NCI-H1105 treated with DMSO at 0.1 percent for 48 hours (cell line): Measurements from ENCODE around the gene ITIH5.

Experiments used
- DNase-seq: peaks from one replicate; lab custom pipeline; 2025; lab: John Stamatoyannopoulos, UW

The ITIH5 gene

DNA sequence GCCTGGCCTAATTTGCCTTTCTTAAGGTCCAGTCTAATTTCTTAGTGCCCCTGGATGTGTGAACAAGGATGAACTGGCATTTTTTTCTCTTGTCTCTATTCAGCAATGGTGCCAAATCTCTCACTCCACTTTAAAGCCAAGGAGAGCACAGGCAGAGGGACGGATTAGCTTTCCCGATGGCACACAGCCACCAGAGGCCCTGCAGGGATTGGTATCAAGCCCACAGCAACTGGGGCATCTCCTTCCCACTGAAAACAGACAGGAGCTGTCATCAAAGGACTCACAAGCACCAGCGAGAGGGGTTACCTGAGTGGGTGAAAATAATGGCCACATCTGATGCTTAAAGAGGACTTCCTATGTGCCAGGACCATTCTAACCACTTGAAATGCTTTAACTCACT, 83.1 kb downstream of the ITIH5 start:
- no peak for DNase-seq

- DNase-seq, result no peak
Observed at GRCh38 chr10:7580520-7580919, 86.2 kb downstream of the ITIH5 start.

DNA sequence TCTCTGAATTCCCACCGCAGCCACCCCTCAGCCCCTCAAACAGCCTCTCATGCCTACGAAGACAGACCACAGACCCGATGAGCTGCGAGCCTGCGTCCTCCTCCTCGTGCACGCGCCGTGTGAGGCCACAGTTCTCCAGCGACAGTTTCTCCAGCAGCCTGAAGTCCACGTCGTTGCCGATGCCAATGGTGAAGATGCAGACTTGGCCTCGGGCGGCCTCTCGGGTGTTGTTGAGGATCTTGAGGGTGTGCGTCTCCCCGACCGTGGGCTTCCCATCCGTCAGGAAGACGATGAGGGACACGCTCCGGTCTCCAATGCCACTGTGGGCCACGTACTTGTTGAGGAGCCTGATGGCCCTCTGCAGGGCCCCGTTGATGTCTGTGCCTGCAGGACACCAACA, 87.1 kb downstream of the ITIH5 start:
- no peak for DNase-seq

GRCh38 chr10:7577579-7577978, 89.2 kb downstream of the ITIH5 start:
- no peak for DNase-seq

GRCh38 chr10:7577176-7577575, 89.6 kb downstream of the ITIH5 start:
- no peak for DNase-seq

- no peak for DNase-seq
Observed at GRCh38 chr10:7576340-7576739, 90.4 kb downstream of the ITIH5 start.

GRCh38 chr10:7572391-7572790, 94.4 kb downstream of the ITIH5 start:
- DNase-seq, result no peak

GRCh38 chr10:7571981-7572380, 94.8 kb downstream of the ITIH5 start:
- no peak for DNase-seq

DNA sequence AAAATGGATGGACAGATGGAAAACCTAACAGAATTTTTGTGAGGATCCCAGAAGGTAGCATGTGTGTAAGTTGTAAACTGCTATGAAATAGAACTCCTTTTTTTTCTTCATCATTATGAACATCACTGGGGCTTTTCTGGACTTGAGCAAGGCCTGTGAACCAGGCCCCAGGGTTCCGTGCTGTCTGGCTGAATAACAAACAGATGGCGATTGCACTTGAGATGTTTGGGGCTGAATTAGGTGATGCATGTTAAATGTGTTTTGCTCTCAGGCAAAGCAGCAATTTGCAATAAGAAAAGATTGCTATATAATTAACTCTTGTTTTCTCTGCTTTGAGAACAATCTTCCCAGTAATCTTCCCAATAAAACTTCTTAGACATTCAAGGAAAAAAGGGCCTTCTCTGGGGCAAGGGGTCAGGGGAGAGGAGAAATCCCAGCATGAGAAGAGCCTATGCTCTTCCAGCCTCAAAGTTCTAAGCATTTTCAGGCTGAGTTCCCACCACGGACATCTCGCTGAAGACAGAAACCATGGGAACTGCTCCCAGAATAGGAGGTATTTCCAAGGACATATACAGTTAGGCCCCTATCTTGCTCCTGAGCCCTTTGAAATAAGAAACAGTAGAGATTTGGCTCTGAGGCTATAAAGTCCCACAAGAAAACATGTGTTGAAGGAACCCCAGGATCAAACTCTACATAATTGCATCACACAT, 98.7 kb downstream of the ITIH5 start:
- DNase-seq, result no peak

DNA sequence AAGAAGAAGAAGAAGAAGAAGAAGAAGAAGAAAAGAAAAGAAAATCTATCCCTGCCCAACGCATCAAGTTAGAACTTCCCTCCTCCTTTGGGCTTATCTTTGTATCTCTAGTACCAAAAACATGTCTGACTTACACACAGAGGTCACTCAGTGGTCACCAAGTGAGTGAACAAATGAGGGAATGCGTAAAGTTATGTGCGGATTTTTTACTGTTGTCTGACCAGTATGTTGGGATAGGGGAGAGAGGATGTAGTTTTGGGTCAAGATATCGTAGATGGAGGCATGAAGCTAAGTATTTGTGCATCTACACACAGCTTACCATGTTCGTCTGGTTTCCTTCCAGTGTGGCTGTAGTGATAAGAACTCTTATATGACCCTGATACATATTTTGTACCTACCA, 99.9 kb downstream of the ITIH5 start:
- no peak for DNase-seq

DNA sequence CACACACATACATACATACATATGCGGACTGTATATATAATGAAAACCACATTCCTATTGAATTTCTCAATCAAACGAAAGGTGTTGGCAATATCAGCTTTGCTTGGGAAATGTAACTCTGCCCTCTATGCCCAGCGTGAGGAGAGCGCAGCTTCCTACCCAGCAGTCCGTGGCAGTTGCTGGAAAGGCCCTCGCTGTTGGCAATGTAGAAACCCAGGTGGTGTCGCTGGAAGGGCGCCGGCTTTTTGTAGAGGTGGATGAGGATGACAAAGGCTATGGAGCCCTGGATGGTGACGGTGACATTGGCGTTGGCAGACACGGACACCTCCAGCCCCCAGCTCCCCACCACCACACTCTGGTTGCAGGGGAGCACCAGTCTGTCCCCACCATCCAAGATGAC, 100.9 kb downstream of the ITIH5 start:
- no peak for DNase-seq

- DNase-seq, result no peak
Observed at GRCh38 chr10:7563770-7564169, 103.0 kb downstream of the ITIH5 start.

GRCh38 chr10:7563368-7563767, 103.4 kb downstream of the ITIH5 start:
- no peak for DNase-seq

- DNase-seq, result no peak
Observed at GRCh38 chr10:7561985-7562384, 104.8 kb downstream of the ITIH5 start.

DNA sequence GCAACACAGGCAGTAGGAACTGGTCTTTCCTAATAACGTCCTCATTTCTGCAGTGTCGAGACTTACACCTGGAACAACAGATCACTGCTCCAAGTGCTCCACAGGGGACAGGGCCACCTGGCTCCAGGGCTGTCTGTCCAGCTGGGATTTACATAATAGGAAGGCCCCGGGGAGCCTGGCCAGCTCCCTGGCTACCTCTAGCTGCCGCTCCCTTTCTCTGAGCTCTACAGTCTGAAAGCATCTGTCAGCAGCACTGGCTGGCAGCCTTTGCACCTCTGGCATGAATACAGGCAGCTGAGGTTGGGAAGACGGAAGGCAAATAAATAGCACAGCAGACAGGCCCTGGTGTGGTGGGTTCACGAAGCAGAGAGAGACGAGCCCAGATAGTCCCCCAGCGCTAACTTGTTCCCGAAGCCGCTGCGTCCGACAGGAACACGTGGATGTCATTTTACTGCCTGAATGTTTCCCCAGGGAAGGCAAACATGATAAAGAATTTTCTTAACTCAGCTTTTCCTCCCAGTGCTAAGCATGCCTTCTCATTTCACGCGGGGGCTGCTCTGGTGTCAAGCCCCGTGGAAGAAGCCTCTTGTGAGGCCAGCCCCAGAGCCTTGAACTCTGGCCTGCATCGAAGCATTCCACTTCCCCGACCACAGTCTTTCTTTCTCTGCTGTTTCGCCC, 105.4 kb downstream of the ITIH5 start:
- DNase-seq, result no peak

DNA sequence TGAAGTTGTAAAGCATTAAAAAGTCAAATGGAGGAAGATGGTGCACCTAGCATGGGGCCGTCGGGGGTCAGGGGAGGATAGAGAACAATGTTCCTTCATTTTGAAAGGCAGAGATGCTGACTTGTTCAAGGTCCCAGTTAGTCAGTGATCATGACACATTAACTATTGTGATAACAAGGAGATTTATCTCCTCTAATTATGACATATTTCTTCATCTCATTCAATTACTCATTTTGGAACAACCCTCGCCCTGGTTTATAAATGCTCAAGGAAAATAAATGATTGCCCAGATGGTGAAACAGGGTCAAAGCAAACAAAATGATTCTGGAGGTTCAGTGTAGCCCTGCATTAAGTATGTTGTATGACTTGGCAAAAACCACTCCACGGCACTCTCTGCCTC, 106.2 kb downstream of the ITIH5 start:
- DNase-seq, result no peak

- no peak for DNase-seq
Observed at GRCh38 chr10:7559386-7559785, 107.4 kb downstream of the ITIH5 start.

GRCh38 chr10:7558036-7558435, 108.7 kb downstream of the ITIH5 start:
- no peak for DNase-seq

DNA sequence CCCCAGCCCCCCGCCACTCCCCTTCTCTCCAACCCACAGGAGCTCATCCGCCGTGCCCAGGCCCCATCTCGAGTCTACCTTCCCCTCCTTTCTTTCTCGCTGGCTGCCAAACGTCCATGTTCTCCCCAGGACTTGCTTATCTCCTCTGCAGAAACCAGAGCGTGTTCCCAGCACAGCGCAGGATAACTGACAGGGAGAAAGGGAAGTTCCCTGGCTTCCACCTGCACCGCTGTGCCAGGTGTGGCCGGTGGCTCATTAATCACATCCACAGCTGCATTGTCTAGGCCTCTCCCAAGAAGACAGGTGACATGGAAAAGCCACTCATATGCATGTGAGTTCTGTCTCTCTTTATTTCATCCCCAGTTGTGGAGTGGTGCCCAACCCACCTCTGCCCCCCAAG, 113.2 kb downstream of the ITIH5 start:
- DNase-seq, result no peak

GRCh38 chr10:7551950-7552716, 114.6 kb downstream of the ITIH5 start:
- no peak for DNase-seq

DNA sequence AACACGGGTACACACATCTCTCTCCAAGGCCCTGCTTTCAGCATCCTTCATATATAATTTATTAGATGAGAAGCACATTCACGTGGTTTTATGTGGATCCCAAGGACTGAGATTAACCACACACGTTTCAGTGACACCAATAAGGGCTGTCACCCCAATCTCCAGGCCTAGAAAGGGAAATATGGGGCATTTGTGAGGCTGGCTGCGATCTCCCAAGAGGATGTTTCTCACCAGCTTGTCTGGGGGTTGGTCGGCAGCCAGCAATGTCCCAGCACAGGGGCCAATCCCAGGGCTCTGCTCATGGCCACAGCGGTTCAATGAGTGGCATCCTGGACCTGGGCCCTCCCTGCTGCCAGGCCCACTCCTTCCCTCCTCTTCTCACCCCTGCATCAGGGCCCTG, 115.5 kb downstream of the ITIH5 start:
- DNase-seq, result no peak

DNA sequence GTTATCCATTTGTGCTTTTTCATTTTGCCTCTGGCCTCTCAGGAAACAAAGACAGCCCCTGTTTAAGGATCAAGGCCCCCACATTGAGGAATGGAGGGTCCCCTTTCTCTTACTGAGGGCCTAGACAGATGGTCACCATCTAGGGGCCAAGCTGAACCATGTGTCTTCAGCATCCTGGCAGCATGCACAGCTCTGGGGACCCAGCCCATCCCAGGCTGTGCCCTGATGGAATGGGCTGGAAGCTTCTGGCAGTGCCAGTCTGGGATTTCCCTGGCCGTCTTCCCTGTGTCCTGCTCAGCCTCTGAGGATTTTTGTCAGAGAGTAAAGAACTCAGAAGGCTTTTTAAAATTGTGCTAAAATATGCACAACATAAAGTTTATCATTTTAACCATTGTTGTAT, 116.8 kb downstream of the ITIH5 start:
- DNase-seq, result no peak

DNA sequence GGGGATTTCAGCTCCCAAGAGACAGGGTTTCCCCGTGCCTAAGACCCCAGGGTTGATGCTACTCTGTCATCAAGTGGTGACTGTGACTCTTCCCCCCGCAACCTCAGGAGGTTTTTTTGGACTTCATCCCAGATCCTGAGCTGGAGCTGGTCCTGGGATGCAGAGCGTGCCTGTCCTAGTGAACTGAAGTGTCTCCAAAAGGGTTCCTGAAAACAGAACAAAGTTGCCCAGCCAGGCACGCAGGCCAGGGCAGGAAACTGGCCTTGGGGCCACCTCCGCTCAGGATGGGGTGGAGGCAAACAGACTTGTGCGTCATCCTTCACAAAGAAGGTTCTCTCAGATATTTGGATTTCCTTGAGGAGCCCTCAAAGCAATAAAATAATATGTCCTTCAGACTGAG, 118.9 kb downstream of the ITIH5 start:
- DNase-seq, result no peak
